AG09309 (cell line): ENCODE results near the gene BOD1L1.

ENCODE experiments used
- DNase-seq: peaks from one replicate; pipeline ENCODE4 v3.0.0-alpha.2; 2010; ENCODE audit warnings: low read depth
- H3K4me3 ChIP-seq: 2 replicates; pipeline ENCODE4 v1.5.1; 2011; ENCODE audit warnings: mild to moderate bottlenecking, low read depth, low read length, moderate library complexity; ENCODE audit not compliant: control insufficient read depth
- CTCF ChIP-seq: IDR thresholded peaks from 2 replicates; pipeline ENCODE4 v1.5.1; 2011; ENCODE audit warnings: mild to moderate bottlenecking, low read depth, low read length, inconsistent platforms; ENCODE audit not compliant: insufficient read depth, control insufficient read depth; ENCODE audit errors: missing control alignments

BOD1L1 gene

DNA sequence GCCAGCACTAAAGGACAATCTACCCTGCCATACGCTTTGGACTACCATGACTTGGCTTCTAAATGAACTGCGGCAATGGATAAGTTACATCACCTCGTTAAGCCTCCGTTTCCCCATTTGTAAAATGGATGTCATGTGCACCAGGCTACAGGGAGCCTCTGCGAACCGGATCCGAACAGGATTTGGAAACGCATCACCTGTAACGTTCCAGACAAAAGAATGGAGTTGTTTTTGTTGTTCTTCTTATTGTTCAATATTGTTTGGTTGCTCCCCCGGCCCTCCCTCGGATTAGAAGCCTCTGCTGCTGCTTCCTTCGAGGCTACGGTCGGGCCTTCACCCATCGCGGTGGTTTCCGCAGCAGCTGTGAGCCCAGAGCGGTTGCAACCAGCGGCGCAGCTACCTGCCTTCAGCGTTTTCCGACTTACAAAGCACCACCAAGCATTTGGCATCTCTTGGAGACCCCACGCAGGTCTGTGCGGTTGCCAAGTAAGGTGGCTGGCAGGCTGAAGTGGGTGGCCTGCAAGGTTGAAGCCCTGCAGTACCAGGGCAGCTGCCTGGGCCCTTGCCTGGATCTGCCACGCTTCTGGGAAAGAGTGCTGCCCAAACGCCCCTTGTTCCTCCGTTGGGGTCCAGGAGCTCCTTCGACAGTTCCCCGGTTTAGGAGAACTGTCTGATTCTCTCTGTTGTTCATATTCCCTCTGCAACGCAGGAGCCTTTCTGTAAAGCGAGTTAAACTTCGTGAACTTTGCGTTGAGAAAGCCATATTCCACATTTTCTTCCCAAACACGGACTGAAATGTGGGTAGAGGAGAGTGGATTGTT is 90.3 kb downstream of the BOD1L1 start:
- TF ChIP-seq CTCF: no peak
- no peak for DNase-seq
- no peak overlapping the region for H3K4me3 ChIP-seq

DNA sequence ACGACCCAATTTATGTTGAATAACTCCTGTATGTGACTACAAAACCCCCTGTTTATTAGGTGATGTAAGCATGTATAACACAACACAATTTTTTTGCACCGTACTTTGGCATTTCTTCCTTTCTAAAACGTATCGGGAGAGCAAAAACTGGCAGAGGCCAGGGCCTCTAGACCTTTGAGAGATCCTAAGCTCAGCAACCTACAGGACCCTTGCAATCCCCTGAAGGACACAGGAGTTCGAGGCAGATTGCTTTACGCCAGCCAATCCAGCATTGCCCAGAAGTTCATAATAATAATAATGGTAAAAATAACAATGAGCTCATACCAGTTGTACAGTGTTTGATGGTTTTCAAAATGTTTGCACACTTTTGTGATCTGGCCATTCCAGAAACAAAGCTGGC is 90.9 kb downstream of the BOD1L1 start:
- no peak for DNase-seq
- no peak for TF ChIP-seq CTCF

DNA sequence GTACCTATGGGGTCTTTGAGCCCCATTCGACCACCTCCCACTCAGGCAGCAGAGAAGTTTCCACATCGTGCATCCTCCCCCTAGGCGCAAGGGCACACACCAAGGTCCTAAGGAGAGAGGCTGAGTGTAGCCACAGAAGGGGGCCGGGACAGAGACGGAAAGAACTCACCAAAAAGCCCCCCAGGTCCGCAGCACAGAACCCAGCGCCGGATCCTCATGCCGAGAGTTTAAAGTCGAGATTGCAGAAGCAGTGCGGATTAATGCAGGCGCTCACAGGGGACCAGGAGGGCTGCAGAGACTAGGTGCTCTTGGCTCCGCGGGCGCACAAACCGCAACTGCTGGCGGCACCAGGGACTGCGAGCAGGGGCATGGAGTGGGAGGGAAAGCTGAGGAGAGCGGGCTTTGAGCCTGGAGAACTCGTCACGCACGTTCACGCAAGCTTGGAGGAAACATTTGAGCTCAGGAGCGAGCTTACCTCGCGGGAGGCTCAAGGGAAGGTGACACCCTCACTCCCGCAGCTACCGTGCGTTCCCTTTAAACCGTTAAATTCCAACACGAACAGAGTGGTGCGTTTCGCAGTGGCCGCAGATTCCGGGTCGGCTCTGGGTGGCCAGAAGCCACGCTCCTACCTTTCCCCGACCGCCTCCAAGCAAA is 91.7 kb downstream of the BOD1L1 start:
- DNase-seq: no peak
- TF ChIP-seq CTCF: no peak
- no peak overlapping the region for H3K4me3 ChIP-seq

More for the DNA sequence above, 90.9 kb downstream of the BOD1L1 start:
- H3K4me3 ChIP-seq: no peak overlapping the region

DNA sequence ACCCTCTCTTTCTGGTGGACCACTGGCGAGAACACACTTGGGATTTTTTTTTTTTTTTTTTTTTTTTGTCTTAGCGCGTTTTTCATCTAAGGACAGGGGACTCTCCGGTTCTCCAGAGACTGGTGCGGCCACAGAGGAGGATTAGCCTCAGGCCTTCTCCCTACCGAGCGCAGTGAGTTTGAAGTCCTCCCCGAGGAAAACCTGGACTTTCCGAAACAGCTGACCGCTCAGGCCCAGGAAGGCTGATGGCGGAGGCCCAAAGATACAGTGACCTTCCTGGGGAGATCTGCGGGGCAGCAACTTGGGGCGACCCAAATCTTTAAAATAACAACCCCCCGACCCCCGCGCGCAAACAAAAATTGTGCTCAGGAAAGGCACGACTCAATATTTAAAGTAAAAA is 92.4 kb downstream of the BOD1L1 start:
- H3K4me3 ChIP-seq: no peak overlapping the region
- TF ChIP-seq CTCF: no peak
- no peak for DNase-seq

- DNase-seq: no peak
- no peak overlapping the region for H3K4me3 ChIP-seq
- no peak for TF ChIP-seq CTCF
Observed at GRCh38 chr4:13534344-13535063, 93.0 kb downstream of the BOD1L1 start.

DNA sequence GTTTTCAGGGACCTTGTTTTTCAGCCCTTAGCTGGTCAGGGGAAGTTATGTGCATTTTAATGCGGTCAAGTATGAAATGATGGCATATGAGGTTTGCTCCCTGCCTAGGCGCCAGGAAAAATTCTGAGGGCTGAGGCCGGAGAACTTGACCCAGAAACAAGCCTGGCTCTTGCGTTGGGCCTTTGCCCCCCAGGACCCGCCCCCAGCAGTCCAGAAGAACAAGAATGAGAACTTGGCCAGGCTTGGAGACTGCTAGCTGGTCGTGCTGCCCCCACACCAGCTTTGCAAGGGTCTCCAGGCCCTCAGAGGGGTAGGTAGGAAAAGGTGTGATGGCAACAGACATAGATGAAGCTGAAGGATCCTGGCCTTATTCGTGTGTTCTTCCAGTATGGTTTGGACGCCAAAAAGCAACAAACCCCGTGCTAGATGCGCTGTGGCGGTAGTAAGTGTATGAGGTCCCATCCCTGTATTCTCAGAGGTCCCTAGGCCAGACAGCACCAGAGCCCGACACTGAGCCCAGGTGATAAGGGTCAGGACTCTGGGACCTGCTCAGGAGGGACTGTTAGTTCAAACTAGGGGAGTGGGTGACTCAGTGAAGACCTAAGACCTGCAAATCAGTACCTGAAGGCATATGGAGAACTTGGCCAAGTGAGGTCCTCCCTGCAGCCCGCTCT is 93.7 kb downstream of the BOD1L1 start:
- no peak for TF ChIP-seq CTCF
- no peak for DNase-seq
- H3K4me3 ChIP-seq: no peak overlapping the region
